ENCODE results near the gene TBC1D14. TPM values are rescaled to one million over a fixed set of nuclear protein-coding genes. Genes with fewer than 3 reads are reported as not detected.
"Not testable (repeated sequence)": the region's sequence is repeated elsewhere in the genome, so short reads cannot be mapped to it uniquely, and the experiment has no call there.

The TBC1D14 gene
- total RNA-seq, 2 experiments from 2014 or later, result 39.4 to 39.8 TPM

DNA sequence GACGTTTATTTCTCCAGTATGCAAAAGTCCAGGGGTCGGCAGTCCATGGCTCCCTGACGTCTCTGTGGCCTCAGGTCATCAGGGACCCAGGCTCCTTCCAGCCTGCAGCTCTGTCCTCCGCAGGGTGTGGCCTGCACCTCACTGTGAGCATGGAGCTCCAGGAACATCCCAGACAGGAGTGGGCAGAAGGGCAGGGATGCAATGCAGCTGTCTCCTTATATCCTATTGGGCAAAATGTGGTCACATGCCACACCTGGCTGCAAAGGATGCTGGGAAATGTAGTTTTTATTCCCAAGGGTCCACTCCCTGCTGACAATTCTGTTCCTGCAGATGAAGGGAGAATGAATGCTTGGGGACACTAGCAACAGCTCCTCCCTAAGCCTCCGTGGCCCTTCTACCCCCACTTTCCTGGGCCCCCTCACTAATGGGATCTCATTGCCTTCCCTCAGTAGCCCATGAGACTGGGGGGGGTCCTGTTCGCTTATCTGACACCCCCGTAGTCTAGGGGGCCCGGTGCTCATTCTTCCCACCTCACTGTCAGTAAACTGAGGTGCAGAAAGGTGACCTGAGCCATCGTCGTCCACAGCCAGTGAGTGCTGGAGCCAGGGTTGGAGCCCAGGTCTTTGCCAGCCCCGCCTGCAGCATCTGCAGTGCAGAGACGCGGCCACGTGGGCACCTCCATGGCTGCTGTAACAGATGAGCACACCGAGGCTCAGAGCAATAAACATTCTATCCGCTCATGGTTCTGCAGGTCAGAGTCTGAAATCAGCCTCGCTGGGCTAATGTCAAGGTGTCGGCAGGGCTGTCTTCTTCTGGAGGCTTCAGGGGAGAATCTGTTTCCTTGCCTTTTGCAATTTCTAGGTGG lies 164.1 kb downstream of the TBC1D14 start:
- Mint-ChIP-seq H3K4me1 (ENCODE audit: low read depth) (peaks cover 12% of the 10 kb centered on the region), H3K36me3 (ENCODE audit: low read depth) (no peaks in the 10 kb centered on the region), H3K9me3 (ENCODE audit: insufficient read depth) (no peaks in the 10 kb centered on the region), H3K27me3 (ENCODE audit: low read depth) (peaks cover 13% of the 10 kb centered on the region), H3K27ac (no peak overlapping the region), H3K4me3 (no peak overlapping the region)
- ChIA-PET CTCF (interaction anchor here (0.8 to 2.3 kb wide), 2 partner anchors 31 to 353 kb away, joined by 3 to 8 read pairs; partner anchors contain the start of gene TADA2B), POLR2A (no interaction called here)
- ATAC-seq (no peak), DNase-seq (peak; percentile 39)

DNA sequence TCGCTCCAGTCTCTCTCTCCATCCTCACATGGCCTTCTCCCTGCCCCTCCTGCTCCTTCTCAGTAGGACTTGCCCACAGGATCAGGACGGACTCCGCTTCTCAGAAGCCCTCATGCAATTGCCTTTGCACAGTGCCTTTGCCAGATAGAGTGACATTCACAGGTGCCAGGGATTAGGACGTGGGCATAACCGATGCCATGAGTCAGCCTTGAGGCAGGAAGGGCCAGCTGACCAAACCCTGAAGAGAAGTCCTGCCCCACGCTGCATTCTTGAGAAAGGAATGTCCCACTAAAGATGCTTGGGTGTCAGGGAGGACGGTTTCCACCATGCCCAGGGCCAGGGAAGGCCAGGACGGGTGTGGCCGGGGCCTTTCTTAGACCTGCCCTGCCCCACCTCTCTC lies 164.8 kb downstream of the TBC1D14 start:
- Mint-ChIP-seq H3K4me3 (no peak overlapping the region), H3K27me3 (ENCODE audit: low read depth) (peaks cover 16% of the 10 kb centered on the region), H3K36me3 (ENCODE audit: low read depth) (no peaks in the 10 kb centered on the region), H3K9me3 (ENCODE audit: insufficient read depth) (no peaks in the 10 kb centered on the region), H3K4me1 (ENCODE audit: low read depth) (peaks cover 6% of the 10 kb centered on the region), H3K27ac (no peak overlapping the region)
- DNase-seq (no peak), ATAC-seq (no peak)
- ChIA-PET POLR2A (no interaction called here), CTCF (interaction anchor here (0.8 to 2.3 kb wide), 2 partner anchors 31 to 354 kb away, joined by 3 to 8 read pairs; partner anchors contain the start of gene TADA2B)

DNA sequence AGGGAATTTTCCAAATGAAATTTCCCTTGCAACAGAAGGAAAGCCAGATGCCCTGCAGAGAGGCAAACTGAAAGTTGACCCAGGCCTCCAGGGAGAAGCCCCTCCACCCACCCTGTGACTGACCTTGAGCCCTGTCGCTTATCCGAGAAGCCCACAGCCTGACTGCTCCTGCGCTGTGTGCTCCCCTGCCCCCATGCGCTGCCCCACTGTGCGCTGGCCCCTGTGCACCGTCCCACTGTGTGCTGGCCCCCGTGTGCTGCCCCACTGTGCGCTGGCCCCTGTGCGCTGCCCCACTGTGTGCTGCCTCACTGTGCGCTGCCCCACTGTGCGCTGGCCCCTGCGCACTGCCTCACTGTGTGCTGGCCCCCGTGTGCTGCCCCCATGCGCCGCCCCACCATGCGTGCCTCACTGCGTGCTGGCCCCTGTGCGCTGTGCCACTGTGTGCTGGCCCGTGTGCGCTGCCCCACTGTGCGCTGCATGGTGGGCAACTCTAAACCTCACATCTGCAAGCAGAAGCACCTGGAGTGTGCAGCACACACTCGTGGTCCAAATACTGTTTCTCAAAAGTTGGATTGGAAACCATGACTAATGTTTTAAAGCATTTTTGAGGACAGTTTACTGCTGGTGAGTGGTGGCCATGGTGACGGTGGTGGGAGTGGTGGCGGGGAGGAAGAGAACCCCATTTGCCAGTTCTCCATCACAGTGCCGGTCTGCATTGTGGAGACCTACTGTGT lies 166.5 kb downstream of the TBC1D14 start:
- ATAC-seq (no peak), DNase-seq (no peak)
- Mint-ChIP-seq H3K9me3 (ENCODE audit: insufficient read depth) (no peaks in the 10 kb centered on the region), H3K4me1 (ENCODE audit: low read depth) (no peaks in the 10 kb centered on the region), H3K27me3 (ENCODE audit: low read depth) (peaks cover 30% of the 10 kb centered on the region), H3K27ac (no peak overlapping the region), H3K36me3 (ENCODE audit: low read depth) (no peaks in the 10 kb centered on the region), H3K4me3 (no peak overlapping the region)
- ChIA-PET CTCF (no interaction called here), POLR2A (interaction anchor here (1.2 kb wide), 1 partner anchor 9 kb away, joined by 3 read pairs; no protein-coding TSS in a partner anchor)

DNA sequence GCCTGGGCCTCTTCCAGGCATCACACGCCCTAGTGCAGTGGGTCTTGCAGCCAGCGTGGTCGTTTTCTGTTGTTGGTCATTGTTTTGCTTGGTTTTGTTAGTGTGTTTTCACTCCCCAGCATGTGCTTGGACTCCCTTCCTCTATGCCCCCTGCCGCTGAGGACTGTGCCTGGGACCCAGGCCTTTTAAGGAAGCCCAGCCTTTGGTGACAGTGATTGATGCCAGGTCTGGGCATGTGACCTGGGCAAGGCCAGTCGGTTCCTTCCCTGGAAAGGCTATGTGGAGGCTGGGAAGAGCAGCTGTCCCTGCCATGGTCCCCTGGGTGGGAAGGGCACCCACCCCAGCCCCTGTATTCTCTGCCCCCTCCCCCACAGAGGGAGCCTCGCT lies 167.1 kb downstream of the TBC1D14 start:
- no peaks in the 10 kb centered on the region for H3K4me1 Mint-ChIP-seq (ENCODE audit: low read depth)
- POLR2A ChIA-PET, result no interaction called here
- H3K27ac Mint-ChIP-seq, result no peak overlapping the region
- DNase-seq (no peak), ATAC-seq (no peak)
- peaks cover 33% of the 10 kb centered on the region for H3K27me3 Mint-ChIP-seq (ENCODE audit: low read depth)
- CTCF ChIA-PET, result interaction anchor here (0.9 kb wide), 1 partner anchor 8 kb away, joined by 3 read pairs; no protein-coding TSS in a partner anchor
- no peaks in the 10 kb centered on the region for H3K36me3 Mint-ChIP-seq (ENCODE audit: low read depth)
- no peaks in the 10 kb centered on the region for H3K9me3 Mint-ChIP-seq (ENCODE audit: insufficient read depth)
- no peak overlapping the region for H3K4me3 Mint-ChIP-seq

DNA sequence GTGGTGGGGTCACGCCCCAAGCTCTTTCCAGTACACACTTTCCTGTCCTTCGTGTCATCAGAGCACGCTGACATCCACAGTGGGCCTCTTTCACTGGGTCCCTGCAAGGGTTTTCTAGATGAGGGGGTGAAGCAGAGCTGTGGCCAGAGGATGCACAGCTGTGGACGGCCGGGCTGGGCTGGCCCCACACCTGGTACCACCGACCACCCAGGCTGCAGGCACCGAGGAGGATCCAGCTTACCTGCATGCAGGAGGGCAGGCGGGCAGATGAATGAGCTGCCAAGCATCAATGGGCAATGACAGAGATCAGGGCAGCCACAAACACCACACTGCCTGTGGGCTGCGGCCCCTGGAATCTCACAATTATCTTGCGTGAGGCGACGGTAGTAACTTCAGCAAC lies 167.7 kb downstream of the TBC1D14 start:
- DNase-seq, result no peak
- ChIA-PET CTCF (interaction anchor here (0.9 kb wide), 1 partner anchor 9 kb away, joined by 3 read pairs; no protein-coding TSS in a partner anchor), POLR2A (interaction anchor here (0.8 kb wide), 1 partner anchor 10 kb away, joined by 4 read pairs; the partner anchor contains the start of gene GRPEL1)
- H3K4me1 Mint-ChIP-seq (ENCODE audit: low read depth), result no peaks in the 10 kb centered on the region
- no peak for ATAC-seq
- H3K4me3 Mint-ChIP-seq, result no peak overlapping the region
- H3K27me3 Mint-ChIP-seq (ENCODE audit: low read depth), result peaks cover 28% of the 10 kb centered on the region
- no peaks in the 10 kb centered on the region for H3K9me3 Mint-ChIP-seq (ENCODE audit: insufficient read depth)
- H3K36me3 Mint-ChIP-seq (ENCODE audit: low read depth), result no peaks in the 10 kb centered on the region
- H3K27ac Mint-ChIP-seq, result no peak overlapping the region

DNA sequence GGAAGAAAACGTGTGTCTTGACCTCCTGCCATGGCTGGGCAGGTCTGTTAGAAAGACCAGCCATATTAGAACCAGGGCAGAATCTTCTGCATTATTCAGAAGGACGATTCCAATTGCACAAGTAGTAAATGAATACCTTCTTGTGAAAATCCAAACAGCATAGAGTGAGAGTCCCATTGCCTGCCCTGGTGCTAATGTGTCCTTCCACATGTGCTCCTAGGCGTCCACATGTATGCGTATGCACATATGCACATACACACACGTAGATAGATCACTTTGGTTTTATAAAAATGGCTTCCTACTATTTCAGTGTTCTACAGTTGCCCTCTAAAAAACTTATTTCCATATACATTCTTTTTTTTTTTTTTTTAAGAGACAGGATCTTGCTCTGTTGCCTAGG lies 168.4 kb downstream of the TBC1D14 start:
- no peaks in the 10 kb centered on the region for H3K4me1 Mint-ChIP-seq (ENCODE audit: low read depth)
- ChIA-PET CTCF (no interaction called here), POLR2A (interaction anchor here (0.8 kb wide), 1 partner anchor 10 kb away, joined by 4 read pairs; the partner anchor contains the start of gene GRPEL1)
- ATAC-seq, result no peak
- H3K36me3 Mint-ChIP-seq (ENCODE audit: low read depth), result no peaks in the 10 kb centered on the region
- H3K27ac Mint-ChIP-seq, result no peak overlapping the region
- peaks cover 29% of the 10 kb centered on the region for H3K27me3 Mint-ChIP-seq (ENCODE audit: low read depth)
- DNase-seq, result no peak
- no peak overlapping the region for H3K4me3 Mint-ChIP-seq
- no peaks in the 10 kb centered on the region for H3K9me3 Mint-ChIP-seq (ENCODE audit: insufficient read depth)

DNA sequence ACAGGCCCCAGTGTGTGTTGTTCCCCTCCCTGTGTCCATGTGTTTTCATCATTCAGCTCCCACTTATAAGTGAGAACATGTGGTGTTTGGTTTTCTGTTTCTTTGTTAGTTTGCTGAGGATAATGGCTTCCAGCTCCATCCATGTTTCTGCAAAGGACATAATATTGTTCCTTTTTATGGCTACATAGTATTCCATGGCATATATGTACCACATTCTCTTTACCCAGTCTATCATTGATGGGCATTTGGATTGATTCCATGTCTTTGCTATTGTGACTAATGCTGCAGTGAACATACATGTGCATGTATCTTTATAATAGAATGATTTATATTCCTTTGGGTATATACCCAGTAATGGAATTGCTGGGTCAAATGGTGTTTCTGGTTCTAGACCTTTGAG lies 169.9 kb downstream of the TBC1D14 start:
- H3K36me3 Mint-ChIP-seq (ENCODE audit: low read depth); H3K27ac Mint-ChIP-seq; H3K4me3 Mint-ChIP-seq; H3K4me1 Mint-ChIP-seq (ENCODE audit: low read depth); H3K9me3 Mint-ChIP-seq (ENCODE audit: insufficient read depth); DNase-seq; ATAC-seq: not testable (repeated sequence)
- H3K27me3 Mint-ChIP-seq (ENCODE audit: low read depth), result peaks cover 35% of the 10 kb centered on the region
- CTCF ChIA-PET, result interaction anchor here (0.9 to 1.7 kb wide), 4 partner anchors 8 to 404 kb away, joined by 3 to 5 read pairs (median 4); partner anchors contain the start of gene TADA2B
- POLR2A ChIA-PET, result interaction anchor here (0.6 kb wide), 1 partner anchor 17 kb away, joined by 5 read pairs; no protein-coding TSS in a partner anchor

DNA sequence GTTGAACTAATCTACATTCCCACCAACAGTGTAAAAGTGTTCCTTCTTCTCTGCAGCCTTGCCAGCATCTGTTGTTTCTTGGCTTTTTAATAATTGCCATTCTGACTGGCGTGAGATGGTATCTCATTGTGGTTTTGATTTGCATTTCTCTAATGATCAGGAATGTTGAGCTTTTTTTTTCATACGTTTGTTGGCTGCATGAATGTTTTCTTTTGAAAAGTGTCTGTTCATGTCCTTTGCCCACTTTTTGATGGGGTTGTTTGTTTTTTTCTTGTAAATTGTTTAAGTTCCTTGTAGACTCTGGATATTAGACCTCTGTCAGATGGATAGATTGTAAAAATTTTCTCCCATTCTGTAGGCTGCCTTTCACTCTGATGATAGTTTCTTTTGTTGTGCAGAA lies 170.3 kb downstream of the TBC1D14 start:
- ATAC-seq; H3K9me3 Mint-ChIP-seq (ENCODE audit: insufficient read depth); H3K36me3 Mint-ChIP-seq (ENCODE audit: low read depth); POLR2A ChIA-PET; H3K4me3 Mint-ChIP-seq; H3K27ac Mint-ChIP-seq; DNase-seq; H3K4me1 Mint-ChIP-seq (ENCODE audit: low read depth): not testable (repeated sequence)
- H3K27me3 Mint-ChIP-seq (ENCODE audit: low read depth), result peaks cover 38% of the 10 kb centered on the region
- CTCF ChIA-PET, result interaction anchor here (1.0 to 1.7 kb wide), 3 partner anchors 9 to 405 kb away, joined by 4 to 5 read pairs (median 5); no protein-coding TSS in a partner anchor

Other genes with a start within 250 kb of the TBC1D14 start
- 1 to 10 TPM; 8.3 to 8.5 TPM for gene S100P, start 215.9 kb upstream of the TBC1D14 start, total RNA-seq
- gene MRFAP1L1, start 200.0 kb upstream of the TBC1D14 start, total RNA-seq, result 10 to 100 TPM; 65.5 to 67.4 TPM
- 10 to 100 TPM; 19.6 to 21.5 TPM for gene BLOC1S4, start 193.7 kb upstream of the TBC1D14 start, total RNA-seq
- 10 to 100 TPM; 18.4 to 19.5 TPM for gene KIAA0232, start 127.1 kb upstream of the TBC1D14 start, total RNA-seq
- 10 to 100 TPM; 16.6 to 16.8 TPM for gene TADA2B, start 133.5 kb downstream of the TBC1D14 start, total RNA-seq
- 10 to 100 TPM; 43.1 to 49.4 TPM for gene GRPEL1, start 158.2 kb downstream of the TBC1D14 start, total RNA-seq